Naive thymus-derived CD4-positive, alpha-beta T cell (primary cell): ENCODE results near the gene LBHD1. TPM values are rescaled to one million over a fixed set of nuclear protein-coding genes. Genes with fewer than 3 reads are reported as not detected.

ENCODE experiments used
- ATAC-seq: fragments of 150-1000 bp; cut with Tn5 transposase; 2 replicates; pipeline ENCODE4 v1.10.0; 2021; ENCODE audit warnings: mild to moderate bottlenecking, moderate library complexity
- CTCF ChIA-PET: fragments of 350-600 bp; sonication (Branson Sonifier 250); formaldehyde crosslinking; loops from one replicate; lab custom pipeline; 2021; ENCODE audit warnings: antibody characterized with exemption; lab: Charles Lee
- POLR2A ChIA-PET: fragments of 350-600 bp; sonication (Branson Sonifier 250); formaldehyde crosslinking; loops from one replicate; lab custom pipeline; 2021; ENCODE audit warnings: antibody characterized with exemption, inconsistent platforms; lab: Charles Lee
- DNase-seq, 9 donors: peaks; one replicate each; pipeline versions ENCODE4 v3.0.0 to v3.0.0-alpha.2; 2020 to 2022; ENCODE audit warnings: mixed read lengths in 1 of 9
- H3K27ac ChIP-seq: one replicate; pipeline ENCODE4 v1.7.0; 2013; ENCODE audit warnings: mild to moderate bottlenecking, low read depth, low read length, moderate library complexity
- H3K27me3 ChIP-seq, 2 donors: one replicate each; pipeline ENCODE4 v1.7.0; 2013; ENCODE audit warnings: low read length in 2 of 2, mild to moderate bottlenecking in 2 of 2, moderate library complexity in 2 of 2; ENCODE audit not compliant: control insufficient read depth in 2 of 2, insufficient read depth in 2 of 2
- H3K36me3 ChIP-seq, 3 experiments: 1 replicate in 2 of 3; 2 replicates in 1 of 3; pipeline ENCODE4 v1.7.0; 2013; ENCODE audit warnings: low read length in 3 of 3, mild to moderate bottlenecking in 3 of 3, moderate library complexity in 1 of 3; ENCODE audit not compliant: insufficient read depth in 3 of 3, control insufficient read depth in 2 of 3
- H3K4me1 ChIP-seq, 2 donors: one replicate each; pipeline ENCODE4 v1.7.0; 2013; ENCODE audit warnings: low read length in 2 of 2, mild to moderate bottlenecking in 2 of 2, moderate library complexity in 1 of 2; ENCODE audit not compliant: control insufficient read depth in 2 of 2, insufficient read depth in 2 of 2
- H3K4me3 ChIP-seq: 2 replicates; pipeline ENCODE4 v1.7.0; 2013; ENCODE audit warnings: mild to moderate bottlenecking, low read length
- H3K9me3 ChIP-seq, 3 experiments: 1 replicate in 2 of 3; 2 replicates in 1 of 3; pipeline ENCODE4 v1.7.0; 2013; ENCODE audit warnings: low read length in 3 of 3; ENCODE audit not compliant: control insufficient read depth in 2 of 3
- H3K27ac Mint-ChIP-seq, 9 donors: one replicate each; pipeline ENCODE4 v1.8.0; 2020 to 2022; ENCODE audit warnings: mixed read lengths in 9 of 9, mild to moderate bottlenecking in 8 of 9, moderate library complexity in 5 of 9, inconsistent platforms in 2 of 9
- H3K27me3 Mint-ChIP-seq, 5 donors: one replicate each; pipeline ENCODE4 v1.8.0; 2021 to 2022; ENCODE audit warnings: mixed read lengths in 5 of 5, mild to moderate bottlenecking in 1 of 5
- H3K36me3 Mint-ChIP-seq, 5 donors: one replicate each; pipeline ENCODE4 v1.8.0; 2020 to 2022; ENCODE audit warnings: mixed read lengths in 5 of 5, mild to moderate bottlenecking in 3 of 5, inconsistent platforms in 1 of 5
- H3K4me1 Mint-ChIP-seq, 7 donors: one replicate each; pipeline ENCODE4 v1.8.0; 2020 to 2022; ENCODE audit warnings: mixed read lengths in 7 of 7, mild to moderate bottlenecking in 3 of 7, inconsistent platforms in 1 of 7
- H3K4me3 Mint-ChIP-seq, 10 donors: one replicate each; pipeline ENCODE4 v1.8.0; 2020 to 2022; ENCODE audit warnings: mild to moderate bottlenecking in 10 of 10, mixed read lengths in 10 of 10, moderate library complexity in 6 of 10, inconsistent platforms in 2 of 10
- H3K9me3 Mint-ChIP-seq, 11 donors: one replicate each; pipeline ENCODE4 v1.8.0; 2020 to 2022; ENCODE audit warnings: mixed read lengths in 11 of 11, mild to moderate bottlenecking in 4 of 11, inconsistent platforms in 1 of 11, moderate library complexity in 1 of 11
- intact Hi-C, 2 donors: fragments of 100-400 bp; cut with micrococcal nuclease; formaldehyde crosslinking; loops; one replicate each; pipeline ENCODE4 v1.15.1; 2023
- polyA plus RNA-seq, 2 donors: library from polyadenylated mRNA; unstranded; fragments of 300-500 nt; fragmentation: Illumina TruSeq; gene quantifications; one replicate each; pipeline ENCODE4 v1.2.3, GENCODE V29; 2021
- total RNA-seq, 6 experiments: library from RNA in 5 of 6; stranded (reverse) in 5 of 6; gene quantifications; 1 replicate in 5 of 6; 2 replicates in 1 of 6; pipeline ENCODE4 v1.2.3 and lab custom pipeline; 2021 to 2026

LBHD1 gene
- total RNA-seq (10 to 100 TPM; 13.8 to 26.4 (median 20.8) TPM), polyA plus RNA-seq (1 to 10 TPM; 3.5 to 5.9 TPM), total RNA-seq (lab: John Stamatoyannopoulos, UW) (19.7 reads per million, percentile 50 among the genes with 10 or more reads in this experiment)

DNA sequence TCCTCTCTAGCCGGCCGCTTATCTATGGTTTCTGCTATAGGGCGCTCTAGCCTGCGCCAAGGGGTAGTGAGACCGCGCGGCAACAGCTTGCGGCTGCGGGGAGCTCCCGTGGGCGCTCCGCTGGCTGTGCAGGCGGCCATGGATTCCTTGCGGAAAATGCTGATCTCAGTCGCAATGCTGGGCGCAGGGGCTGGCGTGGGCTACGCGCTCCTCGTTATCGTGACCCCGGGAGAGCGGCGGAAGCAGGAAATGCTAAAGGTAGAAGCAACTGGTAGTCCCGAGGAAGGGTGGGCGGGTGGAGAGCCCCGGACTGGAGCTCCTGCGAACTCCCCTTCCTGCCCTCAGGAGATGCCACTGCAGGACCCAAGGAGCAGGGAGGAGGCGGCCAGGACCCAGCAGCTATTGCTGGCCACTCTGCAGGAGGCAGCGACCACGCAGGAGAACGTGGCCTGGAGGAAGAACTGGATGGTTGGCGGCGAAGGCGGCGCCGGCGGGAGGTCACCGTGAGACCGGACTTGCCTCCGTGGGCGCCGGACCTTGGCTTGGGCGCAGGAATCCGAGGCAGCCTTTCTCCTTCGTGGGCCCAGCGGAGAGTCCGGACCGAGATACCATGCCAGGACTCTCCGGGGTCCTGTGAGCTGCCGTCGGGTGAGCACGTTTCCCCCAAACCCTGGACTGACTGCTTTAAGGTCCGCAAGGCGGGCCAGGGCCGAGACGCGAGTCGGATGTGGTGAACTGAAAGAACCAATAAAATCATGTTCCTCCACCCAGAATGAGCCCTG, at the start of gene LBHD1, which contains the start of gene UQCC3:
LBHD1 (minus strand) TSS at position 660 of the 782 bp plus-strand sequence. CDS start 2,236 bp downstream, outside the sequence.
UQCC3 (plus strand) TSS at position 66 of the 782 bp plus-strand sequence; CDS start at position 139, 73 bp downstream.
- ChIA-PET CTCF (interaction anchor here (0.6 to 1.7 kb wide), 5 partner anchors 9 to 247 kb away, joined by 4 to 9 read pairs (median 4); partner anchors contain the start of gene TUT1), POLR2A (interaction anchor here (0.7 to 14.8 kb wide), 35 partner anchors 6 to 210 kb away, joined by 3 to 332 read pairs (median 6); partner anchors contain the start of genes B3GAT3, BSCL2, EEF1G and GANAB)
- Mint-ChIP-seq H3K4me3 (peak within 1 kb of the TSS; percentile 94 to 100 (median 99)), H3K27ac (peak within 1 kb of the TSS; percentile 91 to 97 (median 96)), H3K4me1 (peaks cover 13 to 62% (median 51%) of the 10 kb centered on the region in 7 donors), H3K27me3 (no peaks in the 10 kb centered on the region), H3K36me3 (peaks cover 4 to 25% (median 5%) of the 10 kb centered on the region in 5 donors), H3K9me3 (no peaks in the 10 kb centered on the region)
- H3K27ac ChIP-seq, result peak within 1 kb of the TSS; percentile 90
- peaks cover 12 to 25% of the 10 kb centered on the region in 2 donors for H3K4me1 ChIP-seq
- peak; percentile 49 to 80 (median 73) for DNase-seq
- peaks cover 0 to 36% (median 0%) of the 10 kb centered on the region in 3 experiments for H3K36me3 ChIP-seq
- no peaks in the 10 kb centered on the region for H3K27me3 ChIP-seq
- intact Hi-C loops, result loop anchor here (1.0 to 10.0 kb wide), 7 partner anchors 8 to 247 kb away; partner anchors contain the start of genes INTS5 (in 2 of the 2), UBXN1 (in 2 of the 2) and TUT1 (in 1 of the 2)
- H3K9me3 ChIP-seq, result no peaks in the 10 kb centered on the region
- peak; percentile 85 for ATAC-seq
- peak within 1 kb of the TSS; percentile 62 for H3K4me3 ChIP-seq

- no peaks in the 10 kb centered on the region for H3K27me3 Mint-ChIP-seq
- POLR2A ChIA-PET, result interaction anchor here (0.5 to 17.5 kb wide), 6 partner anchors 8 to 162 kb away, joined by 3 to 347 read pairs (median 3); partner anchors contain the start of genes BSCL2, GNG3 and HNRNPUL2
- Histone ChIP-seq H3K4me1 (peaks cover 7 to 9% of the 10 kb centered on the region in 2 donors), H3K9me3 (no peaks in the 10 kb centered on the region), H3K4me3 (no peak overlapping the region), H3K27ac (no peak overlapping the region), H3K36me3 (peaks cover 61 to 96% (median 77%) of the 10 kb centered on the region in 3 experiments), H3K27me3 (no peaks in the 10 kb centered on the region)
- ATAC-seq (no peak), DNase-seq (no peak)
- no peak overlapping the region for H3K4me3 Mint-ChIP-seq
- intact Hi-C loops, result no loop called here
- CTCF ChIA-PET, result no interaction called here
- H3K36me3 Mint-ChIP-seq, result peaks cover 4 to 73% (median 63%) of the 10 kb centered on the region in 5 donors
- peaks cover 19 to 74% (median 56%) of the 10 kb centered on the region in 7 donors for H3K4me1 Mint-ChIP-seq
- peak overlapping the region in 4 of 9 donors; percentile 16 to 63 (median 47) for H3K27ac Mint-ChIP-seq
- no peaks in the 10 kb centered on the region for H3K9me3 Mint-ChIP-seq
Observed at GRCh38 chr11:62719302-62719978, 47.4 kb upstream of the LBHD1 start.

GRCh38 chr11:62716816-62717215, 44.7 kb upstream of the LBHD1 start:
- POLR2A ChIA-PET, result interaction anchor here (2.0 to 17.5 kb wide), 4 partner anchors 6 to 124 kb away, joined by 7 to 347 read pairs (median 177); partner anchors contain the start of genes B3GAT3, BSCL2, GNG3 and HNRNPUL2
- peaks cover 8 to 64% (median 50%) of the 10 kb centered on the region in 5 donors for H3K36me3 Mint-ChIP-seq

DNA sequence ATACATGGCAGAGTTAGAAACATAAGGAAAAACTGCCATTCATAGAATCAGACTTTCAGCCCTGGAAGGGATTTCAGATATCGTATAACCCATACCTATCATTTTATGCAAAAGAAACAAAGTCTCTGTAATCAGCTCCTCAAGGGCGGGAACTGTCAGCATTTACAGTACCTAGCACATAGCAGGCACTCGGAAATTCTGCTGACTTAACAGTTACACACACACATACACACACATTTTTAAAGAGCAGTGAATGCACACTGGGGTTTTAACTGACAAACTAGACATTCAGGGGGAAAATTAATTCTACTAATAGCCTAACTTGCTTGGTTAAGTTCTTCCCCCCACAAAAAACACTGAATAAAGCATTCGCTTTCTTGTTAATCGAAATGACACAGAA, 44.1 kb upstream of the LBHD1 start:
- DNase-seq (no peak), ATAC-seq (no peak)
- peak overlapping the region; percentile 52 for H3K27ac ChIP-seq
- ChIA-PET CTCF (no interaction called here), POLR2A (interaction anchor here (0.6 to 17.5 kb wide), 9 partner anchors 6 to 125 kb away, joined by 3 to 347 read pairs (median 6); partner anchors contain the start of genes B3GAT3, BSCL2, C11orf98 and CSKMT)
- Mint-ChIP-seq H3K27ac (peak overlapping the region in 7 of 9 donors; percentile 22 to 86 (median 70)), H3K27me3 (no peaks in the 10 kb centered on the region), H3K4me1 (peaks cover 7 to 69% (median 54%) of the 10 kb centered on the region in 7 donors), H3K4me3 (no peak overlapping the region), H3K9me3 (no peaks in the 10 kb centered on the region), H3K36me3 (peaks cover 8 to 64% (median 48%) of the 10 kb centered on the region in 5 donors)
- no peak overlapping the region for H3K4me3 ChIP-seq
- H3K9me3 ChIP-seq, result no peaks in the 10 kb centered on the region
- intact Hi-C loops, result no loop called here
- H3K27me3 ChIP-seq, result no peaks in the 10 kb centered on the region
- H3K36me3 ChIP-seq, result peaks cover 46 to 85% (median 53%) of the 10 kb centered on the region in 3 experiments
- peaks cover 0 to 11% of the 10 kb centered on the region in 2 donors for H3K4me1 ChIP-seq

More at GRCh38 chr11:62716816-62717215, 44.7 kb upstream of the LBHD1 start:
- intact Hi-C loops, result no loop called here
- ATAC-seq (no peak), DNase-seq (no peak)
- H3K27me3 ChIP-seq, result no peaks in the 10 kb centered on the region
- peak overlapping the region in 6 of 9 donors; percentile 14 to 56 (median 42) for H3K27ac Mint-ChIP-seq
- no peak overlapping the region for H3K4me3 Mint-ChIP-seq
- peaks cover 0 to 11% of the 10 kb centered on the region in 2 donors for H3K4me1 ChIP-seq
- no peaks in the 10 kb centered on the region for H3K9me3 Mint-ChIP-seq
- no peaks in the 10 kb centered on the region for H3K27me3 Mint-ChIP-seq
- H3K4me3 ChIP-seq, result no peak overlapping the region
- peaks cover 7 to 70% (median 56%) of the 10 kb centered on the region in 7 donors for H3K4me1 Mint-ChIP-seq
- peaks cover 52 to 87% (median 59%) of the 10 kb centered on the region in 3 experiments for H3K36me3 ChIP-seq
- CTCF ChIA-PET, result no interaction called here
- peak overlapping the region; percentile 52 for H3K27ac ChIP-seq
- no peaks in the 10 kb centered on the region for H3K9me3 ChIP-seq

GRCh38 chr11:62715150-62716130, 43.4 kb upstream of the LBHD1 start:
- Mint-ChIP-seq H3K9me3 (no peaks in the 10 kb centered on the region), H3K36me3 (peaks cover 8 to 65% (median 47%) of the 10 kb centered on the region in 5 donors), H3K4me1 (peaks cover 7 to 68% (median 50%) of the 10 kb centered on the region in 7 donors), H3K27ac (peak overlapping the region in 7 of 9 donors; percentile 32 to 86 (median 62)), H3K27me3 (no peaks in the 10 kb centered on the region), H3K4me3 (peak overlapping the region in 1 of 10 donors; percentile 33)
- CTCF ChIA-PET, result no interaction called here
- no peaks in the 10 kb centered on the region for H3K9me3 ChIP-seq
- no peak overlapping the region for H3K4me3 ChIP-seq
- DNase-seq (no peak), ATAC-seq (no peak)
- H3K4me1 ChIP-seq, result peaks cover 3 to 13% of the 10 kb centered on the region in 2 donors
- H3K27me3 ChIP-seq, result no peaks in the 10 kb centered on the region
- H3K36me3 ChIP-seq, result peaks cover 39 to 78% (median 46%) of the 10 kb centered on the region in 3 experiments
- H3K27ac ChIP-seq, result peak overlapping the region; percentile 52
- POLR2A ChIA-PET, result interaction anchor here (0.6 to 17.5 kb wide), 12 partner anchors 5 to 163 kb away, joined by 3 to 347 read pairs (median 6); partner anchors contain the start of genes B3GAT3, BSCL2, C11orf98 and CSKMT
- intact Hi-C loops, result no loop called here
